DND-41 (cell line): ENCODE measurements around the gene PLPPR2.

Experiments
- ATAC-seq: fragments of 200-7000 bp; cut with Tn5 transposase; 3 replicates; pipeline ENCODE4 v1.9.1; 2021; ENCODE audit warnings: low read depth; ENCODE audit not compliant: insufficient read depth
- DNase-seq: peaks from one replicate; pipeline ENCODE4 v3.0.0-alpha.2; 2020
- H2AFZ ChIP-seq: 2 replicates; pipeline ENCODE4 v1.6.0; 2012; ENCODE audit warnings: low read depth, low read length
- H3K27ac ChIP-seq: 2 replicates; pipeline ENCODE4 v1.5.1; 2012; ENCODE audit warnings: low read length, inconsistent platforms
- H3K27me3 ChIP-seq: fragments of 200-600 bp; sonication (generic); 2 replicates; pipeline ENCODE4 v1.6.0; 2012; ENCODE audit warnings: low read length, mild to moderate bottlenecking, inconsistent platforms; ENCODE audit not compliant: insufficient read depth, poor library complexity
- H3K36me3 ChIP-seq: 2 replicates; pipeline ENCODE4 v1.5.1; 2012; ENCODE audit warnings: low read length, inconsistent platforms; ENCODE audit not compliant: insufficient read depth
- H3K4me1 ChIP-seq: 2 replicates; pipeline ENCODE4 v1.5.1; 2012; ENCODE audit warnings: mild to moderate bottlenecking, low read length; ENCODE audit not compliant: insufficient read depth
- H3K4me2 ChIP-seq: 2 replicates; pipeline ENCODE4 v1.6.0; 2012; ENCODE audit warnings: mild to moderate bottlenecking, moderate library complexity, low read length, inconsistent platforms; ENCODE audit not compliant: insufficient read depth
- H3K4me3 ChIP-seq, 2 experiments: fragments of 200-600 bp in 1 of 2; shearing (Covaris generic) in 1 of 2; 2 replicates each; pipeline ENCODE4 v1.5.1; 2012 to 2016; ENCODE audit warnings: inconsistent platforms in 2 of 2, low read length in 2 of 2, mild to moderate bottlenecking in 2 of 2, low read depth in 1 of 2, moderate library complexity in 1 of 2
- H3K79me2 ChIP-seq: 2 replicates; pipeline ENCODE4 v1.6.0; 2012; ENCODE audit warnings: low read length, inconsistent platforms; ENCODE audit not compliant: insufficient read depth
- H3K9ac ChIP-seq: 2 replicates; pipeline ENCODE4 v1.6.0; 2012; ENCODE audit warnings: low read depth, mild to moderate bottlenecking, inconsistent platforms, low read length, moderate library complexity
- H3K9me3 ChIP-seq: 2 replicates; pipeline ENCODE4 v1.5.1; 2012; ENCODE audit warnings: low read length, moderate library complexity, mild to moderate bottlenecking, inconsistent platforms; ENCODE audit not compliant: insufficient read depth, severe bottlenecking
- H4K20me1 ChIP-seq: 2 replicates; pipeline ENCODE4 v1.6.0; 2012; ENCODE audit warnings: low read length; ENCODE audit not compliant: insufficient read depth
- EZH2 ChIP-seq: IDR thresholded peaks from 3 replicates; pipeline ENCODE4 v1.6.1; 2012; ENCODE audit warnings: borderline replicate concordance, low read depth, mild to moderate bottlenecking, moderate library complexity, low read length, inconsistent platforms; ENCODE audit not compliant: severe bottlenecking
- TF ChIP-seq, protein P1 (sequence below): IDR thresholded peaks from 2 replicates; pipeline ENCODE4 v1.5.1; 2012; ENCODE audit warnings: borderline replicate concordance, low read length, moderate library complexity, mild to moderate bottlenecking; ENCODE audit not compliant: poor library complexity, severe bottlenecking; ENCODE audit errors: extremely low read depth

Gene PLPPR2

DNA sequence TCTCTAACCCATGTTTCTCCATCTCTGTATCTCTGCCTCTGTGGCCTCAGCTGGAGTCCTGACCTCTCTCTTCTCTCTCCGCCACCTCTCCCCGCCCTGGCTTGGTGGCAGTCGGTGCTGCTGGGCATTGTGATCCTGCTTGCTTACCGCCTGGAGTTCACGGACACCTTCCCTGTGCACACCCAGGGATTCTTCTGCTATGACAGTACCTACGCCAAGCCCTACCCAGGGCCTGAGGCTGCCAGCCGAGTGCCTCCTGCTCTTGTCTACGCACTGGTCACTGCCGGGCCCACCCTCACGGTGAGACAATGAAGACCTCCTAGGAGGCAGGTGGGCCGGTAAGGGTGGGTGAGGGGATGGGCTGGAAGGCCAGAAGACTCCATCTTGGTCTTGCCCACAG is 4.2 kb downstream of the PLPPR2 start:
- H2AFZ ChIP-seq: no peak overlapping the region
- H3K79me2 ChIP-seq: no peaks in the 10 kb centered on the region
- H3K27ac ChIP-seq: no peak overlapping the region
- H3K9ac ChIP-seq: no peak overlapping the region
- no peak for DNase-seq
- peaks cover 3% of the 10 kb centered on the region; the same call in 1 of the 2 replicates for H4K20me1 ChIP-seq
- peaks cover 4% of the 10 kb centered on the region for H3K36me3 ChIP-seq
- no peak for ATAC-seq
- H3K9me3 ChIP-seq: no peaks in the 10 kb centered on the region
- H3K4me3 ChIP-seq: no peak overlapping the region
- TF ChIP-seq, protein P1, sequence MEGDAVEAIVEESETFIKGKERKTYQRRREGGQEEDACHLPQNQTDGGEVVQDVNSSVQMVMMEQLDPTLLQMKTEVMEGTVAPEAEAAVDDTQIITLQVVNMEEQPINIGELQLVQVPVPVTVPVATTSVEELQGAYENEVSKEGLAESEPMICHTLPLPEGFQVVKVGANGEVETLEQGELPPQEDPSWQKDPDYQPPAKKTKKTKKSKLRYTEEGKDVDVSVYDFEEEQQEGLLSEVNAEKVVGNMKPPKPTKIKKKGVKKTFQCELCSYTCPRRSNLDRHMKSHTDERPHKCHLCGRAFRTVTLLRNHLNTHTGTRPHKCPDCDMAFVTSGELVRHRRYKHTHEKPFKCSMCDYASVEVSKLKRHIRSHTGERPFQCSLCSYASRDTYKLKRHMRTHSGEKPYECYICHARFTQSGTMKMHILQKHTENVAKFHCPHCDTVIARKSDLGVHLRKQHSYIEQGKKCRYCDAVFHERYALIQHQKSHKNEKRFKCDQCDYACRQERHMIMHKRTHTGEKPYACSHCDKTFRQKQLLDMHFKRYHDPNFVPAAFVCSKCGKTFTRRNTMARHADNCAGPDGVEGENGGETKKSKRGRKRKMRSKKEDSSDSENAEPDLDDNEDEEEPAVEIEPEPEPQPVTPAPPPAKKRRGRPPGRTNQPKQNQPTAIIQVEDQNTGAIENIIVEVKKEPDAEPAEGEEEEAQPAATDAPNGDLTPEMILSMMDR: no peak
- no peak for TF ChIP-seq EZH2
- no peak overlapping the region for H3K4me2 ChIP-seq
- no peaks in the 10 kb centered on the region for H3K27me3 ChIP-seq
- peaks cover 11% of the 10 kb centered on the region for H3K4me1 ChIP-seq

DNA sequence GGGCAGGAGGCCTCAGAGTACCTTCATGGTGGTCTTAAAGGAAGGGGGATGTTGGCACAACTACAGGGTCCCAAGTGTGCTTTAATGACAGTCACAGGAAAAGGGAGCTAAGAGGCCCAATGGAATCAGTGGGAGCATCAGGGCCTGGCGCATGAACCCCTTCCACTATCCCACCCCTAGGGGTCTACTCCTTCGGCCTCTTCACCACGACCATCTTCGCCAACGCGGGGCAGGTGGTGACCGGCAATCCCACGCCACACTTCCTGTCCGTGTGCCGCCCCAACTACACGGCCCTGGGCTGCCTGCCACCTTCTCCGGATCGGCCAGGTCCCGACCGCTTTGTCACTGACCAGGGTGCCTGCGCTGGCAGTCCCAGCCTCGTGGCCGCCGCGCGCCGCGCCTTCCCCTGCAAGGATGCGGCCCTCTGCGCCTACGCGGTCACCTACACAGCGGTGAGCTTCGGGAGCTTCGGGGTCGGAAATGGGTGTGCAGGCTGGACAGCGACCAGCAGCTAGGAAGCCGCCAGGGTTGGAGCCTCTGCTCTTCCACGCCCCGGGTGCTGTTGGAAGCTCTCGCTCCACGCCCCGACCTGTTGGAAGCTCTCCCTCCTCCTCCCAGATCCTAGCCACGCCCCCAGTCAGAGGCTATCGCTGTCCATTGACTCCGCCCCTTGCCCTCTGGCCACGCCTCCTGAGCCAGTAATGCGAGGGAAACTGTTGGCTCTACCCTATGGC is 6.0 kb downstream of the PLPPR2 start:
- Histone ChIP-seq H3K36me3 (peaks cover 4% of the 10 kb centered on the region), H3K27me3 (no peaks in the 10 kb centered on the region), H3K9me3 (no peaks in the 10 kb centered on the region), H3K4me1 (peaks cover under 1% of the 10 kb centered on the region; the same call in 1 of the 2 replicates), H2AFZ (no peak overlapping the region), H3K4me3 (no peak overlapping the region), H3K9ac (no peak overlapping the region), H4K20me1 (peaks cover 3% of the 10 kb centered on the region; the same call in 1 of the 2 replicates), H3K79me2 (no peaks in the 10 kb centered on the region), H3K27ac (no peak overlapping the region), H3K4me2 (no peak overlapping the region)
- ATAC-seq (no peak), DNase-seq (no peak)
- TF ChIP-seq, protein P1: no peak
- TF ChIP-seq EZH2: no peak

DNA sequence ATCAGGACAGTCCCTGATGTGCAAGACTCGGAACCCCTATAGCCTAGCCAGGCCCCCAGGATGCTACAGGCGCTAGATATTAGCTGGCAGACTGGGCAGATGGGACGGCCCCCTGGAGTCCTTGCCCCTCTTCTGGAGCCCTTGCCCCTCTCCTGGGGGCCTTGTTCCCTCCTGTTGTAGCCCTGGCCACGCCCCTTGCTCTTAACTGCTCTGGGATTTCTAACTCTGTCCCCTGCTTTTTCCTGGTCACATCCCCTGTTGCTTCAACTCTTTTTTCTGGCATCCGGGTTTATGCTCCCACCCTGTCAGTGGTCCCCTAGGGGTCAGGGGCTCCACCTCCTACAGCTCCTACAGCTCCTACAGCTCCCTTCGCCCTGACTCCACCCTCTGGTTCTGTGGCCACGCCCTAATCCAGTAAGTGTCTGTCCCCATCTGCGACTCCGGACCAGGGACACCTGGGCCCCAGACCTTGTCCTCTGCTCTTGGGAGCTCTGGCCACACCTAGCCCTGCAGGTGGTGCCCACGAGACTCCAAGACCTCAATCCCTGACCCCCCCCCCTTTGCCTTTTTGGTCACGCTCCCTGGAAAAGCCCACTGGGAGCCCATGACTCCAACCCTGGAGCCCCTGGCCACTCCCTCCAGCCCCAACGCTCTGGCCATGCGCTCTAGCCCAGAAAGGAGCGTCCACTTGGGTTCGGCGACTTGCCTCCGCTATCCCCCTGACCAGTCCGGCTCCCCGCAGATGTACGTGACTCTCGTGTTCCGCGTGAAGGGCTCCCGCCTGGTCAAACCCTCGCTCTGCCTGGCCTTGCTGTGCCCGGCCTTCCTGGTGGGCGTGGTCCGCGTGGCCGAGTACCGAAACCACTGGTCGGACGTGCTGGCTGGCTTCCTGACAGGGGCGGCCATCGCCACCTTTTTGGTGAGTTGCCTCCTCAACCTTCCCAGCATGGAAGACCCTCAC is 6.8 kb downstream of the PLPPR2 start:
- no peak overlapping the region for H3K4me2 ChIP-seq
- no peak overlapping the region for H2AFZ ChIP-seq
- no peaks in the 10 kb centered on the region for H3K4me1 ChIP-seq
- no peaks in the 10 kb centered on the region for H3K79me2 ChIP-seq
- DNase-seq (no peak), ATAC-seq (no peak)
- no peaks in the 10 kb centered on the region for H3K27me3 ChIP-seq
- H3K9ac ChIP-seq: no peak overlapping the region
- TF ChIP-seq EZH2: no peak
- TF ChIP-seq, protein P1: no peak
- H3K4me3 ChIP-seq: no peak overlapping the region
- H3K27ac ChIP-seq: no peak overlapping the region
- no peaks in the 10 kb centered on the region; the same call in 1 of the 2 replicates for H4K20me1 ChIP-seq
- peaks cover 4% of the 10 kb centered on the region for H3K36me3 ChIP-seq
- H3K9me3 ChIP-seq: no peaks in the 10 kb centered on the region
